GM18499 (cell line): ENCODE data around the gene PPM1J.
A peak's percentile ranks its signal among the peaks of the same experiment; 100 is the strongest.
"Not testable (repeated sequence)": the region's sequence is repeated elsewhere in the genome, so short reads cannot be mapped to it uniquely, and the experiment has no call there.

Experiments
- ATAC-seq: cut with Tn5 transposase; IDR thresholded peaks from one replicate; pipeline ENCODE4 v1.9.1; 2021; ENCODE audit warnings: moderate number of reproducible peaks; ENCODE audit not compliant: insufficient read depth, unreplicated experiment

Gene PPM1J

GRCh38 chr1:112715264-112716053, at the start of gene PPM1J:
TSS of gene PPM1J (minus strand) at chr1:112715332. CDS start at chr1:112715301, 31 bp downstream.
- peak; percentile 58 for ATAC-seq

DNA sequence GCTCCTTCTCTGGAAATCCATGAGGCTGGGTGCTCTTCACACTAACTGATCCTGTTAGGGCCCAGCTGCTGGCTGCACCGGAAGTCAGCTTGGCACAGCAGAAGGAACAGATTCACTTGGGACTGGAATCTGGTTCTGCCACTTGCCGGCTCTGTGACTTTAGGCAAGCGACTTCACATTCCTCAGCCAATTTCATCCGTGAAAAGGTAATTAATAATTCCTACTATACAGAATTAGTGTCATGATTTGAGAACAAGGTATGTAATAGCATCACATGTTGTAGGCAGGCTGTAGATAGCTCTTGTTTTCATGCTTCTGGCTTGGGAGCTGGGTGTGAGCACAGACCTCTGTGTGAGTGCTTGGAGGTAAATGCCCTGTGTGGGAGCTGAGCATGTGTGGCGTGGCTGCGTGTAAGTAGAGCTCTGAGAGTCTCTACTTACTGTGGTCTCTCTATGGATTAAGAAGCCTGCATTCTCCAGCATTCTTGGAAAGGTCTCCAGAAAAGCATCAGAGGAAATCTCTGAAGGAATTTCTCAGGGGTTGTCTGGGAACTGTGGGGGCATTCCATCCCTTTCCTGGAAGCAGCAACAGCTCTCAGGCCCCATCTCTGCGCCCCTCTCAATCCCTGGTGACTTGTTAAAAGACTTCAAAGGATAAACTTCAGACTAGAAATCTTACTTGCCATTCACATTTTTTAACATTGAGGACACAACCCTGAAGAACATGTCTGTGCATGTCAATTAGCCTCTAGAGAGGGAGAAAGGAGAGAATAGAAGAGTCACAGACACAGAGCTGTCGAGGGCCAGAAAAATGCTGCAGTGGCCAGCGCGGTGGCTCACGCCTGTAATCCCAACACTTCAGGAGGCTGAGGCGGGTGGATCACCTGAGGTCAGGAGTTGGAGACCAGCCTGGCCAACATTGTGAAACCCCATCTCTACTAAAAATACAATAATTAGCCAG, 47.7 kb upstream of the PPM1J start:
- no peak for ATAC-seq

DNA sequence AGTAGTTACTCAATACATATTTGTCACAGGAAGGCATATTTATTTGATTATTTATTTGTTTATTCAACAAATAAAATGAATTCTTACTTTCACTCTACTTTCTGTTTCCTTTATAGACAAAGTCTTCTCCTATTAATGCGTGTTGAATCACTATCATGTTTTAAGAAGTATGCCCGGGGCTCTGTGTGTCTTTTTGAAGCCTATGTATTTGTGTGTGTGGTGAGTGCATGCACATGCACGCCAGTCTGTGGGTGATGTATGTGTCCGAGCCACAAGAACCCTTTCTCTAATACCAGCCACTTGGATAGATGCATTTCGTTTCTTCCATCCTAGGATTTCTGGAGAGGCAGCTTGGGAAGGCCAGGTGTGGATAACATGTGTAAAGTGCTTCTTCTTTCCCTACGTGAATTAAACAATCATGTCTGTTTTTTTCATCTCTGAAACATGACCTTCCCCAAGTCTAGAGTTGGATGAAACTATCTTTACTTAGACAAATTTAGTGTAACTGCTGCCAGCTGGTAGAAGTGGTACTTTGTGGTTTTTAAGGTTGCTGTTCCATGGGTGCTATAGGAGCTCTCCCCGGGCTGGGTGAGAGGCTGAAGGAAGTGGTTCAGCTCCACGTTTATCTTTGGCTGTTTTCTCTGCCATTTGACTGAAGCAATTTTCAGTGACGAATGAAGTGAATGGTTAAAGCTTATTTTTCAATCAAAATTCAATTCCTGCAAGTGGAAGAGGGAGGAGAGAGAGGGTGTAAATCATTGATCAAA, 46.8 kb upstream of the PPM1J start:
- ATAC-seq: no peak

GRCh38 chr1:112759228-112759627, 44.1 kb upstream of the PPM1J start:
- no peak for ATAC-seq

- no peak for ATAC-seq
Observed at GRCh38 chr1:112754116-112754628, 39.0 kb upstream of the PPM1J start.

DNA sequence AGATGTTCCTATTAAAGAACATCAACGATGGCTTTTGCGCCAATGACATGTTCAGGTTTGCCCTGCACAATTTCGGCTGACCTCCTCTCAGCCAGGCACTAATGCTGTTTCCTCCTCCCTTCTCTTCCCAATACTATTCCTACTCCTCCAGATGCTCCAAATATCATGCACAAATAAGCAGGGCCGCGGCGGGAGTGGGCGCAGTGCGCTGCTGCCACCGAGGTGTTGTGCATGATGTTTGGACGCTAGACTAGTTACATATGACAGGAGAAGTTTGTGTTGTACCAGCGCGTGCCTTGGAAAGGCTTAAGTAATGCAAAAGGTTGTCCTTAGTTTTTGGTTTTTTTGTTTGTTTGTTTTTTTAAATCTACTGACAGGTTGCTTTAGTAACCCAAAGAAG, 33.3 kb upstream of the PPM1J start:
- ATAC-seq: no peak

- ATAC-seq: no peak
Observed at GRCh38 chr1:112744009-112744578, 29.0 kb upstream of the PPM1J start.

- ATAC-seq: no peak
Observed at GRCh38 chr1:112743174-112744008, 28.3 kb upstream of the PPM1J start.

DNA sequence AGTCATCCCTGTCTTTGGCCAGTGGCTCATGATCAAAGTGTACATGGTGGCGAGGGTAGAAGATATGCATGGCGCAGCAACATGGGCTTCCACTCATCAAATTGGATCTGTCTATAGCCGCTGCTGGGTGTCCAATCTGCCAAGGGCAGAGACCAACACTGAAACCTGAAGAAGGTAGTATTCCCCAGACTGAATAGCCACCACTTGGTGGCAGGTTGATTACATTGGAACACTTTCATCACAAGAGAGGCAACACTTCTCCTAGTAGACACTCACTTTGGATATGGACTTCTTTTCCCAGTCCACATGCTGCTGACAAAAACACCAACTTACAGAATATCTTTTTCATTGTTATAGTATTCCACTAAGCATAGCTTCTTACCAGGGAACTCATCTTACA, 22.4 kb upstream of the PPM1J start:
- no peak for ATAC-seq

DNA sequence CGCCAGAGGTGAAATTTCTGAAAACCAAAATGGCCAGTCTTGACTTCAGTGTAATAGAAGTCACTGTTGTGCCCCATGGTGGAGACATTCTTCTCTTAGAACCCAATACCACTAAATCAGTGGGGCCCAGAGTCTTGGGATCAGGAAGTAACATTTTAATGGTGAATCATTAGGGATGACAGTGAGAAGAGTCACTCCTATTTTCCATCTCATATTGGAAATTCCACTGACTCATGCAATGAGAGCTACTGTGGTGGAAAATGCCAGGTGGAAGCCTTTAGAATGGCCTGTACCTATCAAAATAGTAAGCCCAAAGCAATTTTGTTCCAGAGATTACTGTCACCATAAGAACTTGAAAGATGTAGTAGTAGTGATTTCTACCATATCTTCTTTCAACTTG, 20.6 kb upstream of the PPM1J start:
- no peak for ATAC-seq

DNA sequence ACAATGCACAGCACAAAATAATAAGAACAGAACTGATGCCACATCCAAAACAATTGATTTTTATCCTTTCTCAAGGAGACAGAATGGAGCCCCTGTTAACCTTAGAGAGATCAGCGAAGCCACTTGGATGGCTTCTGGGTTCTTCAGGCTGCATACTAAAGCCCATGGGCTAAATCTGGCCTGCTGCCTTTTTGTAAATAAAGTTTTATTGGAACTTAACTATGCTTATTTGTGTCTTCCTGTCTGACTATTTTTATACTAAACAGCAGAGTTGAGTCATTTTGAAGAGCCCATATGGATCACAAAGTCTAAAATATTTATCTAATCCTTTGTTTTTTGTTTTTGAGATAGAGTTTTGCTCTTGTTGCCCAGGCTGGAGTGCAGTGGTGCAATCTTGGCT, 16.3 kb upstream of the PPM1J start:
- no peak for ATAC-seq

DNA sequence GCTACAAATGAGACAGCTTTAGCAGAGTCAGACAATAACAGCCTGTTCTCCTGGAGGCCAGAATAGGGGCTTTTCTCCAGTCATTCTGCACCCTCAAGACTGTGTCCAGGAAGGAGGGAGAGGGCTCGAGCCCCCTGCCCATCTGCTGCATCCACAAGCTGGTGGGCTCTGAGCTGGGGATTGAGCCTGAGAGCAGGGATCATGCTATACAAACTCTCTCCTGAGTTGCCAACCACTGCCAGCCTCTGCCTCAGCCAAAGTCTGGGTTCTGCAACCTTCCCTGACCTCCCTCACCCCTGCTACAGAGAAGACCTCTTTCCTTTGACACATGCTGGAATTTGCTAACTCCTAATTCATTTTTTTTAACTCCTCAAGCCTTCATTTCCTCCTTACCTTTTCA, 14.8 kb upstream of the PPM1J start:
- no peak for ATAC-seq

GRCh38 chr1:112729011-112729410, 13.9 kb upstream of the PPM1J start:
- ATAC-seq: not testable (repeated sequence)

- ATAC-seq: not testable (repeated sequence)
Observed at GRCh38 chr1:112728306-112728971, 13.3 kb upstream of the PPM1J start.

- ATAC-seq: no peak
Observed at GRCh38 chr1:112727716-112728115, 12.6 kb upstream of the PPM1J start.

- not testable (repeated sequence) for ATAC-seq
Observed at GRCh38 chr1:112724240-112724639, 9.1 kb upstream of the PPM1J start.

GRCh38 chr1:112723511-112723839, 8.3 kb upstream of the PPM1J start:
- ATAC-seq: no peak

DNA sequence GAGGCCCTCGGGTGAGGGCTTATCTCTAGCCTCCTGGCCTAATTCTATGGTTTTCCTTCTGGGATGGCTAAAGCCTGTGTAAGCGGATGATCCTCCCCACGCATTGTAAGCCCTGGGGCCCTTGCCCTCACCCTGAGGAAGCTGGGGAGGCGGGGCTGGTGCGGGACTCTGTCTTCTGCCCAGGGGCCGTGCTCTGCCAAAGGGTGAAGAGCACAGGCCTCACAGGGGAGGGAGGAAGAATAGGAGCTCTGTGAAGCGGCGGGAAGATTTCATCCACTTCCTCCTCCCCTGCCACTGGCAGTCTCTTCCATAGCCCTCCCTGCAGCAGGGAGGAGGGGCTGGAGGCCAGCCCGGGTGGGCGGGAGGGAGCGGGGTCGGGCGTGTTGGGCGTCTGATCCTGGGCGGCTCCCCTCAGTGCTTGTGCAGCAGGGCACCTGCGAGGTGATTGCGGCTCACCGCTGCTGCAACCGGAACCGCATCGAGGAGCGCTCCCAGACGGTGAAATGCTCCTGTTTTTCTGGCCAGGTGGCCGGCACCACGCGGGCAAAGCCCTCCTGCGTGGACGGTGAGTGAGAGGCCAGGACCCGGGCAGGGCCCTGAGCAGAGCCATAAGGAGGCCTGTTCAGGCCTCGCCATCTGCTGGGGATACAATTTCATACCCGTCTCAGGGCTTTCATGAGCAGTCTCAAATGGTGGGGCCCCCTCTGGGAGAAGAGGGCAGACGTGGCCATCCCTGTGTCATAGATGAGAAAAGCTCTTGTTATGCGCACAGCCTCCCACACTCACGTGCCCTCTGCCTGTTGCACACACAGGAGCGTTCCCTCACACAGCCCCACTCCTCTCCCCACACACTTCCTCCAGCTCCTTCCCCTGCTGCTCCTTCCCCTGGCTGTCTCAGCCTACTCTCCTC, 7.7 kb upstream of the PPM1J start:
- ATAC-seq: no peak
